HT1080 (cell line): ENCODE data around the gene SLC26A3. TPM values are rescaled to one million over a fixed set of nuclear protein-coding genes. Genes with fewer than 3 reads are reported as not detected.

Source experiments
- DNase-seq: peaks from one replicate; pipeline ENCODE4 v3.0.0-alpha.2; 2015; ENCODE audit warnings: low read depth
- total RNA-seq: library from RNA; depleted of rRNA; stranded (reverse); fragments of >200 nt; shearing (Covaris generic); gene quantifications from 2 replicates; pipeline ENCODE4 v1.2.3, GENCODE V29; 2014; rRNA removed

The SLC26A3 gene
- total RNA-seq, 1 experiment from 2014 or later: not detected

DNA sequence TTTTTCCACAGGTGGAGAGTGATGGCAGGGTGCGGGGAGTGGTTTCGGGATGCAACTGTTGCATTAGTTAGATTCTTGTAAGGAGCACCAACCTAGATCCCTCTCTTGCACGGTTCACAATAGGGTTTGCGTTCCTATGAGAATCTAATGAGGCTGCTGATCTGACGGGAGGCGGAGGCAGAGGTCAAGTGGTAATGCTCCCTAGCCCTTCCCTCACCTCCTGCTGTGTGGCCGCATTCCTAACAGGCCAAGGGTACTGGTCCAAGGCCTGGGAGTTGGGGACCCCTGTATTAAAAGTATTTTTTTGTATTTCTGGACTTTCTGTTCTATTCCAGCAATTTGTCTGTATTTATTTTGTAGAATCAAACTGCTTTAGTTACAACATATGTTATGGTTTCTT, 51.9 kb downstream of the SLC26A3 start:
- DNase-seq: no peak

DNA sequence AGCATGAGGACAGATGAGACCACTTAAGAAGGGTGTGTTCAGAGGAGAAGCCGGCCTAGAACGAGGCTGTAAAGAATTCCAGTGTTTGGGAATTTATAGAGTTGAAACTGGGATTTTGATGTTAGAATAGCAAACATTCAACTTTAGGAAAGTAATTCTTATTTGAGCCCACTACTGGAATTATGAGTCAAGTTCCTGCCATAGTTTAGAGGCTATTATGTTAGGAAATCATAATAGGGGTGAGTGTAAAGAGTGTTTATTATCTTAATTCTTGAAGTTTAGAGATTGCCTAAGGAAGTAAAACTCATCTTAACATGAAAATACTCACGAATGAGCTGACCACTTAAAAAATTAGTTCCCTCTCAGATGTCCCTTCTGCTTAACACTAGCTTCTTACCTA, 57.0 kb downstream of the SLC26A3 start:
- no peak for DNase-seq

DNA sequence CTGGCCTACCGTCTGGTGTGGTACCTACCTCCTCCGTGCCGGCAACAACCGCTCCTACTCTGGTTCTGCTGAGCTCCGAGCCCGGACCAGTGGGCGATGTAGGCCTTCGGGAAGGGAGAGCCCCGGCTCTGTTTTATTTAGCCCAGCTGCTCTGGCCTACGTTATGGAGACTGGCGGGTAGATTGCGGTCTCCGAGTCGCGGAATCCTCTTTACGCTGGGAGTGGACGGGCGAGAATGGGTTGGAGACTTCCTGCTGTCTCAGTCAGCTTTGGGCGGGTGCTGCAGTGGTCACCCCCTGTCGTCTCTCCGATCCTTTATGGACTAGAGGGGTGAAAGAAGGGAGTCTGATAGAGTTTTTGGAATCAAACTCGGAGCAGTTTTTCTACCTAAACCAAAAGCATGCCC, 58.7 kb downstream of the SLC26A3 start:
- DNase-seq: no peak

GRCh38 chr7:107743567-107744344, 59.3 kb downstream of the SLC26A3 start, which contains the start of gene CBLL1:
Gene CBLL1, plus strand, starts transcription at chr7:107744142. Its CDS starts 22 bp downstream, at chr7:107744164.
- peak; percentile 97 for DNase-seq

GRCh38 chr7:107742678-107743566, 60.1 kb downstream of the SLC26A3 start:
- DNase-seq: no peak

DNA sequence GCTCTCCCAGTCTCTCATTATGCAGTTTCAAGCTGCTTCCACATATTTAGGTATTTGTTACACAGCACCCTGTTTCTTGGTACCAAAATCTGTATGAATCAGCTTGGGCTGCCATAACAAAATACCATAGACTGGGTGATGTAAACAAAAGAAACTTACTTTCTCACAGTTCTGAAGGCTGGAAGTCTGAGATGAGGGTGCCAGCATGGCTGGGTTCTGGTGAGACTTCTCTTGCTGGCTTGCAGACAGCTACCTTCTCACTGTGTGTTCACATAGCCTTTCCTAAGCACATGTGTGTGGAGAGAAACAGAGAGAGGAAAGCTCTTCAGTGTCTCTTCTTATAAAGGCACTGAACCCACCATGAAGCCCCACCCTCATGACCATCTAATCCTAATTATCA, 74.7 kb downstream of the SLC26A3 start:
- DNase-seq: no peak

DNA sequence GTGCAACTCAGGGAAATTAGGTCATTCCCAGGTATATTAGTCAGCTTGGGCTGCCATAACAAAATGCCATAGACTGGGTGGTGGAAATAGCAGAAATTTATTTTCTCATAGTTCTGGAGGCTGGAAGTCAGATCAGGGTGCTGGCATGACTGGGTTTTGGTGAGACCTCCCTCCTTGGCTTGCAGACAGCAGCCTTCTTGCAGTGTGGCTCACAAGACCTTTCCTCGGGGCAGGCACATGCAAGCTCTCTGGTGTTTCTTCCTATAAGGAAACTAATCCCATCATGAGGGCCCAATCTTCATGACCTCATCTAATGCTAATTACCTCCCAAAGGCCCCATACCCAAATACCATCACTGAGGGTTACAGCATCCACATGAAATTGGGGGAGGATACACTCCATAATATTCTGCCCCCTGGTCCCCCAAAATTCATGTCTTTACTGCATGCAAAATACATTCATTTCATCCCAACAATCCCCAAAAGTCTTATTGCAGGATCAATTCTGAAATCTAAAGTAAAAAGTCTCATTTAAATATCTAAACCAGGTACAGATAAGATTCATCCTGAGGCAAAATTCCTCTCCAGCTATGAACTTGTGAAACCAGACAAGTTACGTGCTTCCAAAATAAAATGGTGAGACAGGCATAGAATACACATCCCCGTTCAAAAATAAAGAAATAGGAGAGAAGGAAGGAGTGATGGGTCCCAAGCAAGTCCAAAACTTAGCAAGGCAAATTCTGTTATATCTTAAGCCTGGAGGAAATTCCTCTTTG, 76.5 kb downstream of the SLC26A3 start:
- peak; percentile 4 for DNase-seq

GRCh38 chr7:107725138-107725740, 77.8 kb downstream of the SLC26A3 start:
- DNase-seq: peak; percentile 60

- DNase-seq: no peak
Observed at GRCh38 chr7:107723255-107723654, 79.8 kb downstream of the SLC26A3 start.

GRCh38 chr7:107721286-107721685, 81.7 kb downstream of the SLC26A3 start:
- DNase-seq: no peak

DNA sequence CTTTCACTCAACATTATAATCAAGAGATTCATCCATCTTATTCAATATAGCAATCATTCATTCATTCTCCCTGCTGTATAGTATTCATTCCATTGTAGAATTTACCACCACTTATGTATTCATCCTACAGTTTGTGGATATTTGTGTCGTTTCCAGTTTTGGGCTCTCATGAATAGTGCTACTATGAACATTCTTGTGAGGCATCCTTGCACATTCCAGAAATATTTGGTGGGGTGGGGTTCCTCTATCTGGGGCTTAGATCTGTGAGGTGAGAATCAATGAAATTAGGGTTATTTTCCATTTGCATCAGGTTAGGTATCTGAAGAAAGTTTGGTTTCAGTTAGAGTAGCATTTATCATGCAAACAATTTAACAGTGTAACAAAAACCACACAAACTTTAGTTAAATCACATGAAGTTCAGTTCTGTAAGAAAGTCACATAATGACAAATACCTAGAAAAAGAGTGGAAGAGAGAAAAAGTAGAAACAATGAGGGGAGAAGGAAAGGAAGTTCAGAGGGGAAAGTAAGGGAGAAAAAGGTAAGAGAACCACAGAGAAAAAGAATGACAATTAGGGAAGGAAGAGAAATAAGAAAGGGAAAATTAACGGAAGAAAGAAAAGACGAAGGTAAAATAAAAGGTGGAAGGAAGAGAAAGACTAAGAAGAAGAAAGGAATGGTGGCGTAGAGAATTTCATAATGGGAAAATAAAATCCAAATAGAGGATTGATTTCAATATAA, 84.4 kb downstream of the SLC26A3 start:
- peak; percentile 3 for DNase-seq

DNA sequence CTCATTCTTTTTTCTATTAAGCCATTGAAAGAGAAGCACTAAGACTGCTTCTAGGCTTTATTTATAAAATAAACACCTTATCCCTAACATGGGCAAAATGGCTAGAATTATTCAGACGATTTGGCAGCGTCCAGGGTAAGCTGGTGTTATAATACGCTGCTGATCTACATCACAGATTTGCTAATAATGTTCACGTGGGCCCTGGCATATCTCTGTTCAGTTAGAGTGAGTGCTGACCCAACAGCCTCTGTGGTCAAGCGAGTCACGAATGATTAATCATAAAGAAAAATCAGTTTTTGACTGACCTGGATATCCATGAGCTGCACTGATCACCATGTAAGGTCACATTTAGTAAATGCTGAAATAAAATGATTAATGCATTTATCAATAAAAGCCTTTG, 87.5 kb downstream of the SLC26A3 start:
- DNase-seq: peak; percentile 58

Other genes starting within 250 kb of the SLC26A3 start
- 18.2 and 28.2 TPM in 2 replicates for gene COG5, start 239.3 kb downstream of the SLC26A3 start, total RNA-seq
- gene DUS4L, start 239.3 kb downstream of the SLC26A3 start, total RNA-seq: 12.2 and 13.5 TPM in 2 replicates
- 68.0 and 70.1 TPM in 2 replicates for gene BCAP29, start 223.0 kb downstream of the SLC26A3 start, total RNA-seq
- gene SLC26A4, start 142.4 kb downstream of the SLC26A3 start, total RNA-seq: 4.3 TPM in 2 replicates
- gene CBLL1, start 59.1 kb downstream of the SLC26A3 start, total RNA-seq: 25.2 and 29.5 TPM in 2 replicates
- 44.1 and 65.8 TPM in 2 replicates for gene DLD, start 88.0 kb upstream of the SLC26A3 start, total RNA-seq
- 53.6 and 62.7 TPM in 2 replicates for gene LAMB1, start 199.9 kb upstream of the SLC26A3 start, total RNA-seq